Neuronal stem cell (in vitro differentiated cells): ENCODE data around the gene RARB.

ENCODE experiments used
- DNase-seq: peaks from one replicate; pipeline ENCODE4 v3.0.0-alpha.2; 2013; ENCODE audit warnings: low spot score
- H2AFZ ChIP-seq: one replicate; pipeline ENCODE4 v1.6.1; 2013; ENCODE audit warnings: mild to moderate bottlenecking, low read length, inconsistent platforms
- H2AK5ac ChIP-seq: 2 replicates; pipeline ENCODE4 v1.6.1; 2013; ENCODE audit warnings: low read depth, mild to moderate bottlenecking, inconsistent platforms, low read length, moderate library complexity, mixed read lengths
- H2BK120ac ChIP-seq: 2 replicates; pipeline ENCODE4 v1.6.1; 2013; ENCODE audit warnings: low read depth, mild to moderate bottlenecking, inconsistent platforms, low read length, moderate library complexity, mixed read lengths
- H2BK12ac ChIP-seq: one replicate; pipeline ENCODE4 v1.6.1; 2013; ENCODE audit warnings: low read length, inconsistent platforms
- H2BK15ac ChIP-seq: 2 replicates; pipeline ENCODE4 v1.6.1; 2013; ENCODE audit warnings: mild to moderate bottlenecking, low read length, inconsistent platforms, mixed read lengths
- H2BK5ac ChIP-seq: one replicate; pipeline ENCODE4 v1.6.1; 2013; ENCODE audit warnings: inconsistent platforms, mild to moderate bottlenecking, low read length, moderate library complexity
- H3K14ac ChIP-seq: one replicate; pipeline ENCODE4 v1.6.1; 2013; ENCODE audit warnings: low read length, inconsistent platforms
- H3K18ac ChIP-seq: 2 replicates; pipeline ENCODE4 v1.6.1; 2013; ENCODE audit warnings: low read length, inconsistent platforms
- H3K23ac ChIP-seq: 2 replicates; pipeline ENCODE4 v1.6.1; 2013; ENCODE audit warnings: low read depth, mild to moderate bottlenecking, mixed read lengths, low read length, inconsistent platforms; ENCODE audit not compliant: poor library complexity
- H3K27ac ChIP-seq: replicated peaks from 3 replicates; pipeline ENCODE4 v1.5.1; 2013; ENCODE audit warnings: low read length, inconsistent platforms
- H3K27me3 ChIP-seq, 3 experiments: 2 replicates each; pipeline ENCODE4 v1.6.1; 2013; ENCODE audit warnings: low read length in 3 of 3, mild to moderate bottlenecking in 2 of 3, inconsistent platforms in 1 of 3, low read depth in 1 of 3, mixed read lengths in 1 of 3, moderate library complexity in 1 of 3; ENCODE audit not compliant: control insufficient read depth in 3 of 3, insufficient read depth in 3 of 3
- H3K36me3 ChIP-seq, 2 donors: replicated peaks in 1 of 2; 2 replicates each; pipeline ENCODE4 v1.6.1; 2013; ENCODE audit warnings: low read length in 2 of 2; ENCODE audit not compliant: control insufficient read depth in 2 of 2, insufficient read depth in 2 of 2
- H3K4ac ChIP-seq: 2 replicates; pipeline ENCODE4 v1.6.1; 2013; ENCODE audit warnings: inconsistent platforms, mild to moderate bottlenecking, low read length, moderate library complexity
- H3K4me1 ChIP-seq, 2 donors: 1 replicate in 1 of 2; 2 replicates in 1 of 2; pipeline ENCODE4 v1.6.1; 2013; ENCODE audit warnings: low read length in 2 of 2, low read depth in 1 of 2; ENCODE audit not compliant: control insufficient read depth in 2 of 2, insufficient read depth in 1 of 2
- H3K4me2 ChIP-seq: one replicate; pipeline ENCODE4 v1.6.1; 2013; ENCODE audit warnings: mild to moderate bottlenecking, low read length, inconsistent platforms; ENCODE audit not compliant: insufficient read depth, poor library complexity, severe bottlenecking
- H3K4me3 ChIP-seq, 2 donors: 2 replicates each; pipeline ENCODE4 v1.5.1; 2013; ENCODE audit warnings: low read length in 2 of 2, mild to moderate bottlenecking in 2 of 2, inconsistent platforms in 1 of 2, moderate library complexity in 1 of 2
- H3K79me1 ChIP-seq: one replicate; pipeline ENCODE4 v1.6.1; 2013; ENCODE audit warnings: low read depth, mild to moderate bottlenecking, inconsistent platforms, low read length, moderate library complexity
- H3K9ac ChIP-seq: one replicate; pipeline ENCODE4 v1.6.1; 2013; ENCODE audit warnings: mild to moderate bottlenecking, low read depth, low read length, inconsistent platforms; ENCODE audit not compliant: poor library complexity
- H3K9me3 ChIP-seq, 2 donors: replicated peaks in 1 of 2; 2 replicates each; pipeline versions ENCODE3 to v1.6.1; 2013; ENCODE audit warnings: low read length in 2 of 2, mild to moderate bottlenecking in 2 of 2, inconsistent platforms in 1 of 2, low read depth in 1 of 2, mixed read lengths in 1 of 2, moderate library complexity in 1 of 2; ENCODE audit not compliant: control insufficient read depth in 2 of 2, insufficient read depth in 1 of 2
- H4K8ac ChIP-seq: one replicate; pipeline ENCODE4 v1.6.1; 2013; ENCODE audit warnings: low read depth, mild to moderate bottlenecking, inconsistent platforms, low read length, moderate library complexity
- H4K91ac ChIP-seq: one replicate; pipeline ENCODE4 v1.6.1; 2013; ENCODE audit warnings: low read length, low read depth, mild to moderate bottlenecking, inconsistent platforms; ENCODE audit not compliant: poor library complexity
- WGBS, 2 donors: extraction: QIAGEN DNeasy Blood & Tissue Kit; methylation state at CpG; one replicate each; pipeline ENCODE4 v1.1.7; 2013; ENCODE audit warnings: missing lambda C conversion rate in 2 of 2, mixed read lengths in 1 of 2; ENCODE audit not compliant: insufficient read length in 2 of 2, insufficient replicate concordance in 1 of 2; ENCODE audit errors: extremely low coverage in 2 of 2; 5-methylcytosine and 5-hydroxymethylcytosine counted together

The RARB gene

GRCh38 chr3:25472731-25473130, 44.7 kb downstream of the RARB start:
- H3K9ac ChIP-seq, result no peak overlapping the region
- H2BK12ac ChIP-seq, result no peak overlapping the region
- no peaks in the 10 kb centered on the region for H3K36me3 ChIP-seq
- H3K4me2 ChIP-seq, result no peak overlapping the region
- WGBS, 2 donors, result no CpG with 5 or more reads among the region's 3 CpGs
- H2BK120ac ChIP-seq, result no peak overlapping the region
- H3K27ac ChIP-seq, result no peak overlapping the region
- H3K4me1 ChIP-seq, result peaks cover 14 to 28% of the 10 kb centered on the region in 2 donors
- no peaks in the 10 kb centered on the region for H3K9me3 ChIP-seq
- no peak overlapping the region for H2BK15ac ChIP-seq
- no peak overlapping the region for H3K18ac ChIP-seq
- H3K14ac ChIP-seq, result no peak overlapping the region
- no peak overlapping the region for H2AK5ac ChIP-seq
- H2BK5ac ChIP-seq, result no peak overlapping the region
- H3K4me3 ChIP-seq, result no peak overlapping the region
- H3K79me1 ChIP-seq, result no peaks in the 10 kb centered on the region
- no peak overlapping the region for H3K4ac ChIP-seq
- no peak for DNase-seq
- H2AFZ ChIP-seq, result peak overlapping the region; percentile 61
- no peak overlapping the region for H3K23ac ChIP-seq
- no peak overlapping the region for H4K91ac ChIP-seq
- no peaks in the 10 kb centered on the region for H3K27me3 ChIP-seq
- H4K8ac ChIP-seq, result no peak overlapping the region

- no peaks in the 10 kb centered on the region for H3K27me3 ChIP-seq
- H3K4me2 ChIP-seq, result no peak overlapping the region
- H2BK15ac ChIP-seq, result no peak overlapping the region
- no peak overlapping the region for H4K91ac ChIP-seq
- H3K4me3 ChIP-seq, result no peak overlapping the region
- no peaks in the 10 kb centered on the region for H3K36me3 ChIP-seq
- H3K79me1 ChIP-seq, result no peaks in the 10 kb centered on the region
- H2AFZ ChIP-seq, result peak overlapping the region; percentile 61
- no peak for DNase-seq
- H2BK120ac ChIP-seq, result no peak overlapping the region
- no peak overlapping the region for H3K9ac ChIP-seq
- no CpG with 5 or more reads among the region's 2 CpGs for WGBS, 2 donors
- no peak overlapping the region for H3K4ac ChIP-seq
- no peak overlapping the region for H2BK5ac ChIP-seq
- no peak overlapping the region for H3K14ac ChIP-seq
- H3K18ac ChIP-seq, result no peak overlapping the region
- H3K4me1 ChIP-seq, result peaks cover 14 to 28% of the 10 kb centered on the region in 2 donors
- no peak overlapping the region for H3K23ac ChIP-seq
- no peak overlapping the region for H2AK5ac ChIP-seq
- peak overlapping the region; percentile 39 for H3K27ac ChIP-seq
- H4K8ac ChIP-seq, result no peak overlapping the region
- no peaks in the 10 kb centered on the region for H3K9me3 ChIP-seq
- H2BK12ac ChIP-seq, result no peak overlapping the region
These were observed 45.2 kb downstream of the RARB start for GRCh38 chr3:25473246-25473645.

GRCh38 chr3:25474052-25474451, 46.0 kb downstream of the RARB start:
- H3K27me3 ChIP-seq, result no peaks in the 10 kb centered on the region
- H3K18ac ChIP-seq, result no peak overlapping the region
- no peak overlapping the region for H2BK5ac ChIP-seq
- H3K23ac ChIP-seq, result no peak overlapping the region
- peak overlapping the region; percentile 46 for H2AFZ ChIP-seq
- no peak overlapping the region for H3K4ac ChIP-seq
- no peak overlapping the region for H4K8ac ChIP-seq
- no peak overlapping the region for H3K27ac ChIP-seq
- H3K36me3 ChIP-seq, result no peaks in the 10 kb centered on the region
- H2AK5ac ChIP-seq, result no peak overlapping the region
- WGBS, 2 donors, result no CpG with 5 or more reads among the region's 1 CpG
- no peak overlapping the region for H4K91ac ChIP-seq
- peaks cover 11 to 21% of the 10 kb centered on the region in 2 donors for H3K4me1 ChIP-seq
- H3K4me2 ChIP-seq, result no peak overlapping the region
- no peaks in the 10 kb centered on the region for H3K79me1 ChIP-seq
- DNase-seq, result no peak
- H2BK15ac ChIP-seq, result no peak overlapping the region
- H3K9me3 ChIP-seq, result no peaks in the 10 kb centered on the region
- H3K9ac ChIP-seq, result no peak overlapping the region
- no peak overlapping the region for H2BK12ac ChIP-seq
- H2BK120ac ChIP-seq, result no peak overlapping the region
- no peak overlapping the region for H3K14ac ChIP-seq
- no peak overlapping the region for H3K4me3 ChIP-seq

GRCh38 chr3:25476639-25477038, 48.6 kb downstream of the RARB start:
- no peak overlapping the region for H2BK120ac ChIP-seq
- H3K14ac ChIP-seq, result no peak overlapping the region
- H4K8ac ChIP-seq, result no peak overlapping the region
- no peak overlapping the region for H3K23ac ChIP-seq
- H3K36me3 ChIP-seq, result no peaks in the 10 kb centered on the region
- H3K79me1 ChIP-seq, result no peaks in the 10 kb centered on the region
- H3K4ac ChIP-seq, result no peak overlapping the region
- H3K9ac ChIP-seq, result no peak overlapping the region
- H3K9me3 ChIP-seq, result no peaks in the 10 kb centered on the region
- no peak overlapping the region for H3K18ac ChIP-seq
- peaks cover 9 to 13% of the 10 kb centered on the region in 2 donors for H3K4me1 ChIP-seq
- H3K4me3 ChIP-seq, result no peak overlapping the region
- no CpG with 5 or more reads among the region's 2 CpGs for WGBS, 2 donors
- no peak overlapping the region for H2BK12ac ChIP-seq
- H2AFZ ChIP-seq, result no peak overlapping the region
- H2AK5ac ChIP-seq, result no peak overlapping the region
- H4K91ac ChIP-seq, result no peak overlapping the region
- H2BK15ac ChIP-seq, result no peak overlapping the region
- no peak for DNase-seq
- no peaks in the 10 kb centered on the region for H3K27me3 ChIP-seq
- no peak overlapping the region for H2BK5ac ChIP-seq
- no peak overlapping the region for H3K4me2 ChIP-seq
- H3K27ac ChIP-seq, result no peak overlapping the region
